GM12878 (cell line): ENCODE results near the gene DCAF7. TPM values are rescaled to one million over a fixed set of nuclear protein-coding genes. Genes with fewer than 3 reads are reported as not detected.

Experiments
- CHD4 ChIP-seq: fragments of 200-600 bp; sonication (generic); IDR thresholded peaks from 2 replicates; pipeline ENCODE4 v1.6.1; 2016; ENCODE audit warnings: mild to moderate bottlenecking
- HDAC2 ChIP-seq: fragments of 200-600 bp; sonication (generic); IDR thresholded peaks from 2 replicates; pipeline ENCODE4 v1.6.1; 2017
- NFXL1 ChIP-seq: fragments of 450-650 bp; IDR thresholded peaks from 2 replicates; pipeline ENCODE4 v1.6.1; 2017; ENCODE audit warnings: antibody characterized with exemption, mild to moderate bottlenecking, borderline replicate concordance
- PBX3 ChIP-seq: IDR thresholded peaks from 2 replicates; pipeline ENCODE4 v1.6.1; 2011; ENCODE audit warnings: mild to moderate bottlenecking, low read depth, low read length, moderate library complexity; ENCODE audit not compliant: insufficient replicate concordance
- TCF12 ChIP-seq: IDR thresholded peaks from 2 replicates; pipeline ENCODE4 v1.6.1; 2011; ENCODE audit warnings: low read depth, mild to moderate bottlenecking, low read length
- ZNF592 ChIP-seq: fragments of 450-650 bp; IDR thresholded peaks from 2 replicates; pipeline ENCODE4 v1.6.1; 2017; ENCODE audit warnings: mild to moderate bottlenecking, moderate library complexity
- polyA plus RNA-seq, 11 experiments: library from polyadenylated mRNA; depleted of rRNA in 4 of 11; unstranded in 6 of 11; stranded (reverse) in 5 of 11; fragments of >200 nt; fragmentation: Nextera tagmentation in 4 of 11; fragmentation: Illumina TruSeq in 1 of 11; extraction: Ambion mirVana in 4 of 11; extraction: Trizol in 1 of 11; gene quantifications; 1 replicate in 1 of 11; 2 replicates in 10 of 11; pipeline versions ENCODE4 v1.2.1 to v1.2.3, GENCODE V29; 2011 to 2016; ENCODE audit warnings: inconsistent platforms in 2 of 11, missing spikeins in 2 of 11, low read depth in 1 of 11
- total RNA-seq, 4 experiments: library from RNA; depleted of rRNA in 3 of 4; stranded (reverse); fragments of >200 nt in 3 of 4; fragmentation: Illumina TruSeq in 1 of 4; extraction: Trizol in 1 of 4; gene quantifications; 2 replicates each; pipeline versions ENCODE4 v1.2.1 to v1.2.3, GENCODE V29; 2013 to 2021

DCAF7 gene
- total and polyA plus RNA-seq, 10 of the 15 experiments (the other 5 are each of a cell fraction or from before 2014, with no cell fraction given), result 27.0 to 103 (median 54.5) TPM

- TF ChIP-seq ZNF592, result no peak
- no peak for TF ChIP-seq HDAC2
- TF ChIP-seq PBX3, result peak; percentile 97
- TF ChIP-seq NFXL1, result no peak
- no peak for TF ChIP-seq CHD4
- TF ChIP-seq TCF12, result peak; percentile 4; the same call in 1 of the 2 replicates
Observed at GRCh38 chr17:63549946-63550816, at the start of gene DCAF7 (continued).
